Stimulated activated CD4-positive, alpha-beta T cell treated with anti-CD3 and anti-CD28 coated beads, Interleukin-4, amount 100 ng/mL, for 4 hours (primary cell): ENCODE measurements around the gene CORO1C.

Experiments used
- DNase-seq, 2 experiments: peaks; one replicate each; pipeline ENCODE4 v3.0.0-alpha.2; 2020

CORO1C gene

DNA sequence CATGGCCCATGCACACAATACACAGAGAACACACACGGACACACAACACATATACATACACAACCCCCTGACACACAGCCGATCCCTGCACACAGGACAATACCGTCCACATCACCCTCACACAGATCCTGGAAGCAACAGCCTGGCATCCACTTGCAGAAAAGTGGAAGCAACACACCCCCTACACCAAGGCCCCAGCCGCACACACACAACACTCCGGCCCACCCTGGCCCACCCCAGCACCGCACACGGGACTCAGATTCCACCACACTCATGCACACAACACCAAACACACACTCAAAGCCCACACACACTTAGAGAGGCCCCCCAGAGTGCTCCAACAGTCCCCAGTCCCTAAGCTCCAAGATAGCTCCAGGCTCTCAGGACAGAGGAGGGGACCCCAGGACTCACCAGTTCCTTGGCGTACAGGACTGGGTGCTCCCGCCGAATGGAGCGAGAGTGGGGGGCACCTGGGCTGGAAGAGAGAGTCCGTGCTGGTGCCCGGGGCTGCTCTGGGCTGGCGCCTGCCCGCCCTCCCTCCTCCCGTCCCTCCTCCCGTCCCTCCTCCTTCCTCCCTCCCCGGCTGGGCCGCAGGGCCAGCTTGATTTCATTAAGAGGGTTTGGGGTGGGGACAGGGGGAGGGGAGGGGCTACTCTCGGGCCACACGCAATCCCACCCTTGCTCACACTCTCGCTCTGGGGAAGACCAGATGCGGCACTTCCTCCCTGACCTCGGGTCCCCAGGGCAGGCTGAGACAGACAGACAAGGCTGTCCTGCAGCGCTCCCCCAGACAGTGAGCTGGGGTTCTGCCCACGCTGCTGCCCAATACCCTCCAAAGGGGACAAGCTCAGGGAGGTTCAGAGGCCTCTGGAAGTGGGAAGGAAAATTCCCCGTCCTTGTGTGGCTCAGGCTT is 133.5 kb downstream of the CORO1C start, which contains the start of gene TMEM119:
Gene TMEM119 (minus strand): TSS at position 526 of the 913 bp plus-strand sequence. CDS start 5,701 bp downstream, outside the sequence.
- no peak for DNase-seq

- no peak for DNase-seq
Measured at GRCh38 chr12:108596854-108597558, 134.3 kb downstream of the CORO1C start.

- DNase-seq = no peak
Measured at GRCh38 chr12:108595711-108596647, 135.3 kb downstream of the CORO1C start.
